HG03469 (cell line): ENCODE results near the gene UGGT1.

Experiments used
- ATAC-seq: cut with Tn5 transposase; IDR thresholded peaks from one replicate; pipeline ENCODE4 v1.9.1; 2021; ENCODE audit warnings: mild to moderate bottlenecking, moderate library complexity, moderate number of reproducible peaks; ENCODE audit not compliant: unreplicated experiment

UGGT1 gene

GRCh38 chr2:128214251-128214650 lies 123.3 kb downstream of the UGGT1 start:
- no peak for ATAC-seq

GRCh38 chr2:128214866-128215460 lies 124.0 kb downstream of the UGGT1 start:
- no peak for ATAC-seq

- no peak for ATAC-seq
Measured at GRCh38 chr2:128215897-128216642, 125.1 kb downstream of the UGGT1 start.

- ATAC-seq: no peak
Measured at GRCh38 chr2:128217671-128218070, 126.7 kb downstream of the UGGT1 start.

- ATAC-seq: no peak
Measured at GRCh38 chr2:128219891-128220290, 128.9 kb downstream of the UGGT1 start.

- ATAC-seq: no peak
Measured at GRCh38 chr2:128227862-128228261, 136.9 kb downstream of the UGGT1 start.

- no peak for ATAC-seq
Measured at GRCh38 chr2:128228894-128229293, 137.9 kb downstream of the UGGT1 start.

- peak; percentile 87 for ATAC-seq
Measured at GRCh38 chr2:128232965-128233789, 142.2 kb downstream of the UGGT1 start.

- no peak for ATAC-seq
Measured at GRCh38 chr2:128233790-128234395, 142.9 kb downstream of the UGGT1 start.

GRCh38 chr2:128234613-128235012 lies 143.6 kb downstream of the UGGT1 start:
- no peak for ATAC-seq

GRCh38 chr2:128235581-128235980 lies 144.6 kb downstream of the UGGT1 start:
- ATAC-seq: no peak

GRCh38 chr2:128236491-128237035 lies 145.6 kb downstream of the UGGT1 start:
- ATAC-seq: no peak

GRCh38 chr2:128237081-128237534 lies 146.1 kb downstream of the UGGT1 start:
- ATAC-seq: no peak

- ATAC-seq: no peak
Measured at GRCh38 chr2:128237911-128238697, 147.1 kb downstream of the UGGT1 start.

GRCh38 chr2:128241896-128242295 lies 150.9 kb downstream of the UGGT1 start:
- no peak for ATAC-seq
